ENCODE data around the gene WASF2.
A peak's percentile ranks its signal among the peaks of the same experiment; 100 is the strongest.
"Not testable (repeated sequence)": the region's sequence is repeated elsewhere in the genome, so short reads cannot be mapped to it uniquely, and the experiment has no call there.

WASF2 gene

DNA sequence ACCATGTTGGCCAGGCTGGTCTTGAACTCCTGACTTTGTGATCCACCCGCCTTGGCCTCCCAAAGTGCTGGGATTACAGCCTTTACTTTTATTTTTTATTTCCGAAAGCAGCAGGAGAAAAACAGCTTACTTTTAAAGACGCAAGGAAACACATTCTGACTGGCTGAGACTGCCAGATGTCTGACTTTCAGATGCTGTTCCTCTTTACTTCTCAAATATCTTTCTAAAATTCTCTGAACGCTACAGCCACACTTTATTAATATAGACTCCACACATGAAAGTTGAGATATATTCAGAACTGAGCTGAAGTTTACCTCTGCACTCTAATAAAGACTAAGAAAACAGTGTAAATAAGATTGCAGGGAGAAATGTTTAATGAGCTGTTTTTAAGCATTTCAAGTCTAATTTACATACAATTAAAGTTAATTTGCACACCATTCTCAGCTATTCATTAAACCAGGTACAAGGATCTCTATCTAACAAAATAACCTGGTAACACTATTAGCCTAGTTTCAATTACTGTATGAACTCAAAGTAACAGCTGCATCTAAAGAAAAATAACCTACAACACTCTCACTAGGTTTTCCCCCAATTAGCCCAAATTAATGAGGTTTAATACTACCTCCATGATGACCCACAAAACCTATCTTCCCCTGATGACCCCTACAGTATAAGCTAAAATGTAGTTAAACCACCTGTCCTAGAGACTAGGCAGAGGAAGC, 24.9 kb downstream of the WASF2 start:
- Histone ChIP-seq H3K79me2 (ENCODE audit: control insufficient read depth, insufficient read depth, low read length, poor library complexity) (no peaks in the 10 kb centered on the region), H3K18ac (ENCODE audit: low read length) (no peak overlapping the region), H4K12ac (ENCODE audit: low read depth, low read length) (no peak overlapping the region), H3K36me3 (ENCODE audit: control insufficient read depth in 1 of 2, insufficient read depth in 2 of 2, low read length in 2 of 2) (peaks cover 2 to 5% of the 10 kb centered on the region in 2 experiments), H3K9ac (ENCODE audit: low read length) (no peak overlapping the region), H4K91ac (ENCODE audit: low read depth, low read length) (no peak overlapping the region), H2BK5ac (ENCODE audit: low read depth, low read length, poor library complexity) (no peak overlapping the region), H3K79me1 (ENCODE audit: low read length) (no peaks in the 10 kb centered on the region), H3K9me3 (ENCODE audit: insufficient read depth, low read depth, low read length) (peaks cover 1% of the 10 kb centered on the region), H2BK12ac (ENCODE audit: low read length) (no peak overlapping the region), H2AFZ (ENCODE audit: insufficient read depth, low read length, poor library complexity) (no peak overlapping the region), H2BK120ac (ENCODE audit: insufficient read depth, low read length, poor library complexity) (no peak overlapping the region), H3K14ac (ENCODE audit: low read length) (no peak overlapping the region), H3K4me3 (ENCODE audit: low read depth, low read length) (no peak overlapping the region), H3K4me1 (ENCODE audit: control insufficient read depth in 1 of 2, insufficient read depth in 2 of 2, low read length in 2 of 2) (peaks cover 2 to 4% of the 10 kb centered on the region in 2 experiments), H3K4me2 (ENCODE audit: low read length) (no peak overlapping the region), H2AK5ac (ENCODE audit: low read length) (no peak overlapping the region), H3K27ac (ENCODE audit: low read depth, low read length) (no peak overlapping the region), H3K23ac (ENCODE audit: low read length) (no peak overlapping the region), H4K8ac (ENCODE audit: low read depth, low read length) (no peak overlapping the region), H3K4ac (ENCODE audit: low read depth, low read length) (no peak overlapping the region), H3K27me3 (ENCODE audit: insufficient read depth, low read length) (no peaks in the 10 kb centered on the region)
- DNase-seq, result no peak
- no CpG with 5 or more reads among the region's 4 CpGs for WGBS (ENCODE audit: extremely low coverage, insufficient coverage, insufficient read length)

DNA sequence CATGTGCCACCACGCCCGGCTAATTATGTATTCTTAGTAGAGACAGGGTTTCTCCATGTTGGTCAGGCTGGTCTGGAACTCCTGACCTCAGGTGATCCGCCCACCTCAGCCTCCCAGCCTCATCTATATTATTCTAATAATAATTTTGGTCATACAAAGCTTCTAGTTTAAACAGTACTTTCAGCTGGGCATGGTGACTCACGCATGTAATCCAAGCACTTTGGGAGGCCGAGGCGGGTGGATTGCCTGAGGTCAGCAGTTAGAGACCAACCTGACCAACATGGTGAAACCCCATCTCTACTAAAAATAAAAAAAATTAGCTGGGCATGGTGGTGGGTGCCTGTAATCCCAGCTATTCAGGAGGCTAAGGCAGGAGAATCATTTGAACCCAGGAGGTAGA, 26.1 kb downstream of the WASF2 start:
- H3K4ac ChIP-seq (ENCODE audit: low read depth, low read length); H3K4me2 ChIP-seq (ENCODE audit: low read length); H2BK120ac ChIP-seq (ENCODE audit: insufficient read depth, low read length, poor library complexity); H3K4me3 ChIP-seq (ENCODE audit: low read depth, low read length); H2AK5ac ChIP-seq (ENCODE audit: low read length); H3K79me2 ChIP-seq (ENCODE audit: control insufficient read depth, insufficient read depth, low read length, poor library complexity); H3K79me1 ChIP-seq (ENCODE audit: low read length); H3K27me3 ChIP-seq (ENCODE audit: insufficient read depth, low read length); H2BK5ac ChIP-seq (ENCODE audit: low read depth, low read length, poor library complexity); H4K8ac ChIP-seq (ENCODE audit: low read depth, low read length); H3K14ac ChIP-seq (ENCODE audit: low read length); H4K12ac ChIP-seq (ENCODE audit: low read depth, low read length); H3K36me3 ChIP-seq (ENCODE audit: control insufficient read depth in 1 of 2, insufficient read depth in 2 of 2, low read length in 2 of 2); H3K18ac ChIP-seq (ENCODE audit: low read length); H3K9me3 ChIP-seq (ENCODE audit: insufficient read depth, low read depth, low read length); H2BK12ac ChIP-seq (ENCODE audit: low read length); H3K4me1 ChIP-seq (ENCODE audit: control insufficient read depth in 1 of 2, insufficient read depth in 2 of 2, low read length in 2 of 2); H3K23ac ChIP-seq (ENCODE audit: low read length); H4K91ac ChIP-seq (ENCODE audit: low read depth, low read length); H3K9ac ChIP-seq (ENCODE audit: low read length); H3K27ac ChIP-seq (ENCODE audit: low read depth, low read length); H2AFZ ChIP-seq (ENCODE audit: insufficient read depth, low read length, poor library complexity): not testable (repeated sequence)
- DNase-seq, result peak in 1 of 2 donors; percentile 32
- no CpG with 5 or more reads among the region's 6 CpGs for WGBS (ENCODE audit: extremely low coverage, insufficient coverage, insufficient read length)

DNA sequence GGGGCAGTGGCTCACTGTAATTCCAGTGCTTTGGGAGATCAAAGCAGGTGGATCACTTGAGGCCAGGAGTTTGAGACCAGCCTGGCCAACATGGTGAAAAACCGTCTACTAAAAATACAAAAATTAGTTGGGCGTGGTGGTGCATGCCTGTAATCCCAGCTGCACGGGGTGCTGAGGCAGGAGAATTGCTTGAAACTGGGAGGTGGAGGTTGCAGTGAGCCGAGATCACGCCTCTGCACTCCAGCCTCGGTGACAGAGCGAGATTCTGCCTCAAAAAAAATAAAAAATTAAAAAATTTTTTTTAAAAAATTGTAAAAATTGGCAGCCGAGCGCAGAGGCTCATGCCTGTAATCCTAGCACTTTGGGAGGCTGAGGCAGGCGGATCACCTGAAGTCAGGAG, 31.4 kb downstream of the WASF2 start:
- H3K4ac ChIP-seq (ENCODE audit: low read depth, low read length), result peak overlapping the region; percentile 55
- H3K4me3 ChIP-seq (ENCODE audit: low read depth, low read length); H4K91ac ChIP-seq (ENCODE audit: low read depth, low read length); H2AK5ac ChIP-seq (ENCODE audit: low read length); H3K23ac ChIP-seq (ENCODE audit: low read length); H3K9me3 ChIP-seq (ENCODE audit: insufficient read depth, low read depth, low read length); H2BK12ac ChIP-seq (ENCODE audit: low read length); H3K36me3 ChIP-seq (ENCODE audit: control insufficient read depth in 1 of 2, insufficient read depth in 2 of 2, low read length in 2 of 2); H2AFZ ChIP-seq (ENCODE audit: insufficient read depth, low read length, poor library complexity); DNase-seq; H3K79me1 ChIP-seq (ENCODE audit: low read length); H3K14ac ChIP-seq (ENCODE audit: low read length); H3K79me2 ChIP-seq (ENCODE audit: control insufficient read depth, insufficient read depth, low read length, poor library complexity); H4K8ac ChIP-seq (ENCODE audit: low read depth, low read length); H3K27me3 ChIP-seq (ENCODE audit: insufficient read depth, low read length); H3K4me1 ChIP-seq (ENCODE audit: control insufficient read depth in 1 of 2, insufficient read depth in 2 of 2, low read length in 2 of 2); H4K12ac ChIP-seq (ENCODE audit: low read depth, low read length); H3K4me2 ChIP-seq (ENCODE audit: low read length); H3K27ac ChIP-seq (ENCODE audit: low read depth, low read length); H2BK120ac ChIP-seq (ENCODE audit: insufficient read depth, low read length, poor library complexity); H2BK5ac ChIP-seq (ENCODE audit: low read depth, low read length, poor library complexity); H3K18ac ChIP-seq (ENCODE audit: low read length); H3K9ac ChIP-seq (ENCODE audit: low read length): not testable (repeated sequence)
- no CpG with 5 or more reads among the region's 10 CpGs for WGBS (ENCODE audit: extremely low coverage, insufficient coverage, insufficient read length)

DNA sequence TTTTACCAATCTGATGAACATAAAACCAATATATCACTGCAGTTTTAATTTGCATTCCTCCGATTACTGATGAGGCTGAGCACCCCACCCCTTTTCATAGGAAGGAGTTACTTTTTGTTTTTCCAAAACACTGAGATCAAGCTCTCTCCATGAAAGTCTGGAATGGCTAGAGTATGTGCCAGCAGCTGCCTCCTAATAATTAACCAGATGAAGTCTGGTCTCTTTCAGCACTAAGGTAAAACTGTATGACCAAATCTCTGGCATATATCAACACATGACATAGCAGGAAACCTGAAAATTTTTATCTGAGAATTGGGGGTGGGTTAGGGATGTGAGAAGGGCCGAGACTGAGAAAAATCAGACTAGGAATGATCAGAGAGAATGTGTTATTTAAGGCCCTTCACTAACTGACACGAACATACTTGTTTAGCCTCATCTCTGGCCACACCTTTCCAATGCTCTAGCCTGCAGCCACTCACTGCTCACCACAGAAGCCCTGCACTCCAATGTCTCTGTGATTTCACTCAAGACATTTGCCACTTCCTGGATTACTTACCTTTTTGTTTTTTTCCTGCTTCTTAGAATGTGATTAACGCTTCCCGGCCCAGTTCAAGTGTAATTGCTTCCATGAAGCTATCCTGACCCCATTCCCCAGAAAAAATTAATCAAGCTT, 34.7 kb downstream of the WASF2 start:
- H3K9ac ChIP-seq (ENCODE audit: low read length), result no peak overlapping the region
- H4K8ac ChIP-seq (ENCODE audit: low read depth, low read length), result no peak overlapping the region

More for the DNA sequence above, 34.7 kb downstream of the WASF2 start:
- Histone ChIP-seq H4K12ac (ENCODE audit: low read depth, low read length) (no peak overlapping the region), H3K23ac (ENCODE audit: low read length) (no peak overlapping the region), H4K91ac (ENCODE audit: low read depth, low read length) (no peak overlapping the region), H3K14ac (ENCODE audit: low read length) (no peak overlapping the region), H2AFZ (ENCODE audit: insufficient read depth, low read length, poor library complexity) (no peak overlapping the region), H3K79me2 (ENCODE audit: control insufficient read depth, insufficient read depth, low read length, poor library complexity) (no peaks in the 10 kb centered on the region), H3K4ac (ENCODE audit: low read depth, low read length) (no peak overlapping the region), H3K27me3 (ENCODE audit: insufficient read depth, low read length) (no peaks in the 10 kb centered on the region), H3K79me1 (ENCODE audit: low read length) (peaks cover 5% of the 10 kb centered on the region), H3K4me1 (ENCODE audit: control insufficient read depth in 1 of 2, insufficient read depth in 2 of 2, low read length in 2 of 2) (no peaks in the 10 kb centered on the region), H3K4me3 (ENCODE audit: low read depth, low read length) (no peak overlapping the region), H3K9me3 (ENCODE audit: insufficient read depth, low read depth, low read length) (no peaks in the 10 kb centered on the region), H3K27ac (ENCODE audit: low read depth, low read length) (peak overlapping the region; percentile 80), H3K18ac (ENCODE audit: low read length) (no peak overlapping the region), H2BK120ac (ENCODE audit: insufficient read depth, low read length, poor library complexity) (no peak overlapping the region), H2BK5ac (ENCODE audit: low read depth, low read length, poor library complexity) (no peak overlapping the region), H2BK12ac (ENCODE audit: low read length) (no peak overlapping the region), H3K4me2 (ENCODE audit: low read length) (peak overlapping the region; percentile 20), H2AK5ac (ENCODE audit: low read length) (no peak overlapping the region), H3K36me3 (ENCODE audit: control insufficient read depth in 1 of 2, insufficient read depth in 2 of 2, low read length in 2 of 2) (peaks cover 0 to 3% of the 10 kb centered on the region in 2 experiments)
- DNase-seq, result peak in 1 of 2 donors; percentile 16
- no CpG with 5 or more reads among the region's 5 CpGs for WGBS (ENCODE audit: extremely low coverage, insufficient coverage, insufficient read length)

Data from trophoblast cell (in vitro differentiated cells and primary cell).